GM08714 (cell line): Measurements from ENCODE around the gene SLC44A3.
"Not testable (repeated sequence)": the region's sequence is repeated elsewhere in the genome, so short reads cannot be mapped to it uniquely, and the experiment has no call there.

Experiments used
- H3K4me3 ChIP-seq: fragments of 200-500 bp; sonication (Bioruptor generic); 2 replicates; pipeline ENCODE4 v1.5.1; 2014; ENCODE audit warnings: mild to moderate bottlenecking, low read length, inconsistent platforms
- ZNF274 ChIP-seq: IDR thresholded peaks from 2 replicates; pipeline ENCODE4 v1.6.1; 2012; ENCODE audit warnings: mild to moderate bottlenecking, low read depth, low read length

The SLC44A3 gene

DNA sequence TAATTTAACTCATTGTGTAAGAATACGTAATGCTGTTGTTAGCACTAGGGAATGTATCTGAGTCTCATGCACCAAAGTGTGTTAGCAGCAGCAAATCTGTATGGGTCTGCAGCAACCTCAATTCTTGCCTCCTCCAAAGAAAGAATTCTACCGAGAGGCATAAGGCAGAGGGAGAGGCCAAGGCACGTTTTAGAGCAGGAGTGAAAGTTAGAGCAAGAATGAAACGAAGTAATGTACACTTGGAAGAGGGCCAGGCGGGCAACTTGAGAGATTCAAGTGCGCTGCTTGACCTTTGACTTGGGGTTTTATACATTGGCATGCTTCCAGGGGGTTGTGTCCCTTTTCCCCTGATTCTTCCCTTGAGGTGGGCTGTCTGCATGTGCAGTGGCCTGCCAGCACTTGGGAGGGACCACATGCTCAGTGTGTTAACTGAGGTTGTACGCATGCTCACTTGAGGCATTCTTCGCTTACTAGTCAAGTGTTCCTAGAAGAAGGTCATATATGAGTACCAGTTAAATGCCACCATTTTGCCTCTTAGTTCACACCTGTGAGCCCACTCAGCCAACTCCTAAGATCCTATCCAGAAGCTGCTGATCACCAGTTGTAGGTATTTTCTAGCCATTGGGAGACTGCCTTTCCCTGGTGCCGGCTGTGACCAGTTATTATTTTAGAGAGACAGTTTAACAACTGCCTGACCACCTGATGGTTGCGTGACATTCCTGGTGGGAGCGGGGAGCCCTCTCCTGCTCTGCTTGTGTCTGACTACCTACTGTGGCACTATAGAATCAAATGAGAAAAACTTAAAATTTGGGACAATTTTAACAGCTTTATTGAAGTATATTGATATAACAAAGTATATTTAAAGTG is 109.4 kb downstream of the SLC44A3 start:
- no peak overlapping the region for H3K4me3 ChIP-seq
- no peak for TF ChIP-seq ZNF274

GRCh38 chr1:94931254-94931841 is 111.2 kb downstream of the SLC44A3 start:
- no peak overlapping the region for H3K4me3 ChIP-seq
- no peak for TF ChIP-seq ZNF274

DNA sequence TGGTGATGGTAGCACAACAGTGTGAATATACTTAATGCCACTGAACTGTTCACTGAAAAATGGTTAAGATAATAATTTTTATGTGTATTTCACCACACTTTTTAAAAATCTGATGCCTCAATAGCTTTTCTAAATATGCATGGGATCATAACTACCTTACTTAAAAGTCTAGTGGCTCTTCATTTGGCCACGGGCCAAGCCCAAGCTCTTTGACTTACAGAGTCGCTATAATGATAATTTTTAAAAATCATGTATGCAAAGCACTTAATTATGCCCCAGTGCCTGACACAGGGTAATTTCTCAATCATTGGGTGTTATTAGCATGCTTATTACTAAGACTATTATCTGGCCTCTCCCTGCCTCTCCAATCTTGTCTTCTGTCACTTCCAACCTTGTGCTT is 114.4 kb downstream of the SLC44A3 start:
- H3K4me3 ChIP-seq: no peak overlapping the region
- no peak for TF ChIP-seq ZNF274

DNA sequence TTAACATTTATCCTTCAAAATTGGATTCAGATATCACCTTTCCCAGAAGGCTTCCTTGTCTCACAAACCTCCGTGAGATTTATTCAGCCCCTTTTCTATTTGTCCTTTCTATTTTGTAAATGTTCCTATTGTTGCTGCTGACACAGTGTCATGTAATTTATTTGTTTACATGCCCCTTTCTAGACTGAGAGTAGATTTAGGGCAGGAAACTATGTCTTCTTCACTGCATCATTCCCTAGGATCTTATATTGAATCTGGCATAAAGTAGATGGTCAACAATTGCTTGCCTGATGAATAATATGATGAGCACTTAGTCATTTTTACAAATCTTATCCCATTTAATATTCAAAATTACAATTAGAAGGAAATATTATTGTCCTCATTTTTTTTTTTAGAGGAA is 114.9 kb downstream of the SLC44A3 start:
- no peak for TF ChIP-seq ZNF274

GRCh38 chr1:94935476-94935875 is 115.3 kb downstream of the SLC44A3 start:
- no peak for TF ChIP-seq ZNF274
- no peak overlapping the region for H3K4me3 ChIP-seq

More for the DNA sequence above, 114.9 kb downstream of the SLC44A3 start:
- H3K4me3 ChIP-seq: no peak overlapping the region

DNA sequence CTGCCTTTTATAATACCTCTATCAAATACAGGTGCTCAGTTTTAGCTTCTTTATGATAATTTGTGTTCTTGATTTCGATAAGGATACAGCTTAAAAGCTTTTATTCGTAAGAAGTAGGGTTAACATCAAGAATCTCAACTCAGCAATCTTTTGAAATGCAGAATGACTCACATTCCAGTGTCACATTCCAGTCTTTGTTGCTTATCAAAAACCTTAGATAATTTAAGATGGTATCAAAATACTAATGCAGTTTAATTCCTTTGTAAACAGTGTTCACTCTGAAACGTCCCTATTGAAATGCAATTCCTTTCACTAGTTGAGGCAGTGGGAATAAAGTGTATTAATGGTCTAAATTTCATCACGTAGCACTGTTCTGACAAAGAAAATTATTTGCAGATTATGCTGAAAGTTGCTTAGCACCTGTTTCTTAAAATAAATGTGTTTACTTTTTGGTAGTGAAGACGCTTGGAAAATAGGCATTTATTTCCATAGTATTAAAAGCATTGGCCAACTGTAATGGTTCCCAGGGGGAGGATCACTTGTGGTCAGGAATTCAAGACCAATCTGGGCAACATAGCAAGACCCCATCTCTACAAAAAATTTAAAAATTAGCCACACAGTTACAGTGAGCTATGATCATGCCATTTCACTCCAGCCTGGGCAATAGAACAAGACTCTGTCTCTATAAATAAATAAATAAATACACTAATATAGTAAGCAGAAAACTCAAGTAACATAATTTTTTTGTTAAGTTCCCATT is 116.9 kb downstream of the SLC44A3 start:
- no peak for TF ChIP-seq ZNF274
- H3K4me3 ChIP-seq: no peak overlapping the region

DNA sequence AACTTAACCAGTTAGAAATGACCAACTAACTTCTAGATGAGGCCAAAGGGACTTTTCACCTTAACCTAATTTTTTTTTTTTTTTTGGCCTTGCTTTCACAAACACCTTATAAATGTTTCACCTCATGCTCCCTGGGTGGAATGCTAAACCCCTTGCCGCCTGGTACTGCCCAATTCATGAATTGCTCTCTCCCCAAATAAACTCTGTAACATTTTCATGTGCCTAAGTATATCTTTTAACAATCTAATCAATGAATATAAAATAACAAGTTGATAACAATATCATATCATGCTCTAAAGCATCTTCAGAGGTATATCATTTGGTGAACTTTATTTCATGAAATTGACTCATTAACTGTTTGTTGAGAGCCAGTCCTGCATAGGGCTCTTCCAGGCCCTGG is 117.7 kb downstream of the SLC44A3 start:
- no peak for TF ChIP-seq ZNF274
- H3K4me3 ChIP-seq: no peak overlapping the region

- no peak for TF ChIP-seq ZNF274
Observed at GRCh38 chr1:94940738-94941137, 120.6 kb downstream of the SLC44A3 start.

GRCh38 chr1:94941480-94941879 is 121.3 kb downstream of the SLC44A3 start:
- not testable (repeated sequence) for H3K4me3 ChIP-seq

More at GRCh38 chr1:94940738-94941137, 120.6 kb downstream of the SLC44A3 start:
- no peak overlapping the region for H3K4me3 ChIP-seq

- H3K4me3 ChIP-seq: no peak overlapping the region
- TF ChIP-seq ZNF274: no peak
Observed at GRCh38 chr1:94942171-94943128, 122.3 kb downstream of the SLC44A3 start.
